ENCODE data around the gene PPP2R1B. TPM values are rescaled to one million over a fixed set of nuclear protein-coding genes. Genes with fewer than 3 reads are reported as not detected.
"Not testable (repeated sequence)": the region's sequence is repeated elsewhere in the genome, so short reads cannot be mapped to it uniquely, and the experiment has no call there.

The PPP2R1B gene
- total RNA-seq, 1 donor from 2014 or later, result 6.5 TPM

GRCh38 chr11:111777094-111778046 lies 11.2 kb upstream of the PPP2R1B start:
- Histone ChIP-seq H3K4me1 (peaks cover 14% of the 10 kb centered on the region), H3K4me3 (no peak overlapping the region), H3K9me3 (replicated peaks) (no peaks in the 10 kb centered on the region), H3K27me3 (ENCODE audit: low read depth) (no peaks in the 10 kb centered on the region), H3K27ac (replicated peaks) (peak overlapping the region; percentile 36), H3K36me3 (no peaks in the 10 kb centered on the region)
- peak; percentile 86 for TF ChIP-seq CTCF (IDR thresholded peaks at IDR 0.05; ENCODE audit: borderline replicate concordance)
- no peak for DNase-seq
- intact Hi-C loops (cut with micrococcal nuclease), result loop anchor here (5.0 to 10.0 kb wide), 3 partner anchors 57 to 190 kb away; partner anchors contain the start of gene SIK2

- H3K4me3 ChIP-seq, result no peak overlapping the region
- no peaks in the 10 kb centered on the region for H3K27me3 ChIP-seq (ENCODE audit: low read depth)
- H3K36me3 ChIP-seq, result no peaks in the 10 kb centered on the region
- no peak for DNase-seq
- peaks cover 10% of the 10 kb centered on the region for H3K4me1 ChIP-seq
- intact Hi-C loops (cut with micrococcal nuclease), result loop anchor here (5.0 to 10.0 kb wide), 3 partner anchors 58 to 189 kb away; partner anchors contain the start of gene SIK2
- H3K27ac ChIP-seq (replicated peaks), result no peak overlapping the region
- no peak for TF ChIP-seq CTCF (IDR thresholded peaks at IDR 0.05; ENCODE audit: borderline replicate concordance)
- H3K9me3 ChIP-seq (replicated peaks), result no peaks in the 10 kb centered on the region
Measured at GRCh38 chr11:111776398-111777093, 10.4 kb upstream of the PPP2R1B start.

- H3K27ac ChIP-seq (replicated peaks), result peak overlapping the region; percentile 10
Measured at GRCh38 chr11:111774955-111775710, 8.9 kb upstream of the PPP2R1B start.

GRCh38 chr11:111772535-111772934 lies 6.3 kb upstream of the PPP2R1B start:
- no peaks in the 10 kb centered on the region for H3K27me3 ChIP-seq (ENCODE audit: low read depth)
- no peak overlapping the region for H3K4me3 ChIP-seq
- DNase-seq, result no peak
- H3K36me3 ChIP-seq, result no peaks in the 10 kb centered on the region
- intact Hi-C loops (cut with micrococcal nuclease), result loop anchor here (10.0 kb wide), 1 partner anchor 62 kb away; no protein-coding TSS in a partner anchor
- no peak overlapping the region for H3K27ac ChIP-seq (replicated peaks)
- no peaks in the 10 kb centered on the region for H3K9me3 ChIP-seq (replicated peaks)
- peaks cover 10% of the 10 kb centered on the region for H3K4me1 ChIP-seq
- TF ChIP-seq CTCF (IDR thresholded peaks at IDR 0.05; ENCODE audit: borderline replicate concordance), result no peak

More at GRCh38 chr11:111774955-111775710, 8.9 kb upstream of the PPP2R1B start:
- Histone ChIP-seq H3K9me3 (replicated peaks) (no peaks in the 10 kb centered on the region), H3K36me3 (no peaks in the 10 kb centered on the region), H3K4me1 (peaks cover 10% of the 10 kb centered on the region), H3K27me3 (ENCODE audit: low read depth) (no peaks in the 10 kb centered on the region), H3K4me3 (no peak overlapping the region)
- no peak for TF ChIP-seq CTCF (IDR thresholded peaks at IDR 0.05; ENCODE audit: borderline replicate concordance)
- peak; percentile 22 for DNase-seq
- intact Hi-C loops (cut with micrococcal nuclease), result loop anchor here (5.0 to 10.0 kb wide), 3 partner anchors 60 to 188 kb away; partner anchors contain the start of gene SIK2

GRCh38 chr11:111771205-111771604 lies 5.0 kb upstream of the PPP2R1B start:
- intact Hi-C loops (cut with micrococcal nuclease), result loop anchor here (10.0 kb wide), 1 partner anchor 64 kb away; no protein-coding TSS in a partner anchor
- DNase-seq, result not testable (repeated sequence)

More at GRCh38 chr11:111771205-111771604, 5.0 kb upstream of the PPP2R1B start:
- not testable (repeated sequence) for H3K27me3 ChIP-seq (ENCODE audit: low read depth); H3K4me3 ChIP-seq; H3K9me3 ChIP-seq (replicated peaks); H3K36me3 ChIP-seq; H3K27ac ChIP-seq (replicated peaks)
- peaks cover 18% of the 10 kb centered on the region for H3K4me1 ChIP-seq
